ENCODE measurements around the gene CTDSP2. TPM values are rescaled to one million over a fixed set of nuclear protein-coding genes. Genes with fewer than 3 reads are reported as not detected.

Gene CTDSP2
- polyA plus RNA-seq, 1 of the 3 experiments (the other 2 are of a cell fraction), result 119 TPM

DNA sequence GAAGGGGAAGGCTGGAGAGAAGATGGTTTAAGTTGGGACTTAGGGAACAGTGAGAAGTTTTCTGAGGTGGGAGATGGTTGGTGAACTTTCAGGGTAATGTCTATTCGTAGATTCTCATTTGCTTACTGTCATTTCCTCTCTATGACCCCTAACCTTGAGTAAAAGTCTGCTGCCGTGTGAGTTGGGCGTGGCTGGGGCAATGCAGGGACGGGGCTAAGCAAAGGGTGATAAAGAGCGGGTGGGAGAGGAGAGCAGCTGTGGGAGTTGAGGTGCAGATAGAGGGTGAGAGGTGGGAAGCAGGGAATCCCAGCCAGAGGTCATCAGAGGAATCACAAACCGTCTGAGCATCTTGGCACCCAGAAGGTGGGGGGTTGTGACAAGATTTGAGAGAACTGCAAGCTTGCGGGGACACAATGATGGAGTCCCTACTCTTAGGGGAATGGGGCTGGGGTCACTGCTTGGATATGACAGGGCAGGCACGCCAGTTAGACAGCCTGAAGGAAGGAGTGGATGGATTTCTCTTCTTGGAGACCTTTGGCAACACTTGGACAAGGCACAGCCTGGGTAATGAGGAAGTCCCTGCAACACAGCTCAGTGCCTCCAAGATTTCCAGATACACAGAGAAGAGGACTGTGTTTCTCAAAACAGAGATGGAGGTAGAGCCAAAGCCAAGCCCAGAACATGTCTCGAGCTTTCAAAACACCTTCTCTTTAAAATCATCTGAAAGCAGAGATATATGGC lies 45.9 kb upstream of the CTDSP2 start:
- TF ChIP-seq, protein P1, sequence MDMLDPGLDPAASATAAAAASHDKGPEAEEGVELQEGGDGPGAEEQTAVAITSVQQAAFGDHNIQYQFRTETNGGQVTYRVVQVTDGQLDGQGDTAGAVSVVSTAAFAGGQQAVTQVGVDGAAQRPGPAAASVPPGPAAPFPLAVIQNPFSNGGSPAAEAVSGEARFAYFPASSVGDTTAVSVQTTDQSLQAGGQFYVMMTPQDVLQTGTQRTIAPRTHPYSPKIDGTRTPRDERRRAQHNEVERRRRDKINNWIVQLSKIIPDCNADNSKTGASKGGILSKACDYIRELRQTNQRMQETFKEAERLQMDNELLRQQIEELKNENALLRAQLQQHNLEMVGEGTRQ (IDR thresholded peaks at IDR 0.05; ENCODE audit: borderline replicate concordance, low read depth, low read length), result no peak
- no peak overlapping the region for H3K4me3 ChIP-seq (ENCODE audit: low read depth in 2 of 2, low read length in 1 of 2)
- H3K9me2 ChIP-seq, result no peaks in the 10 kb centered on the region
- peaks cover 41% of the 10 kb centered on the region for H3F3A ChIP-seq (replicated peaks; ENCODE audit: insufficient read depth)
- no peaks in the 10 kb centered on the region for H4K20me1 ChIP-seq (ENCODE audit: insufficient read depth)
- H3K9ac ChIP-seq, result no peak overlapping the region
- H3K4me1 ChIP-seq (ENCODE audit: control insufficient read depth in 1 of 2, insufficient read depth in 2 of 2, low read depth in 1 of 2, low read length in 1 of 2), result peaks cover 83 to 85% of the 10 kb centered on the region in 2 experiments
- no peak for DNase-seq
- CTCF ChIA-PET, result interaction anchor here (0.7 to 10.3 kb wide), 3 partner anchors 12 to 59 kb away, joined by 3 to 67 read pairs (median 44); partner anchors contain the start of gene CTDSP2
- no peaks in the 10 kb centered on the region for H3K36me3 ChIP-seq (replicated peaks in 1 of 2; ENCODE audit: control insufficient read depth in 1 of 2, insufficient read depth in 2 of 2, low read length in 1 of 2)
- POLR2A ChIA-PET, result interaction anchor here (5.4 kb wide), 1 partner anchor 46 kb away, joined by 52 read pairs; the partner anchor contains the start of gene CTDSP2
- no peak overlapping the region for H2AFZ ChIP-seq (ENCODE audit: low read depth)
- 88% methylated on average over 9 of the region's 9 CpGs for WGBS (ENCODE audit: low lambda C conversion rate)
- peak overlapping the region; percentile 88; the same call in 1 of the 2 replicates for H3K4me2 ChIP-seq
- H3K27me3 ChIP-seq (ENCODE audit: insufficient read depth), result no peaks in the 10 kb centered on the region
- H3K9me3 ChIP-seq, result no peaks in the 10 kb centered on the region
- peak overlapping the region; percentile 97 to 99 for H3K27ac ChIP-seq (ENCODE audit: low read depth in 2 of 2, low read length in 1 of 2)
- peaks cover 8% of the 10 kb centered on the region; the same call in 1 of the 2 replicates for H3K79me2 ChIP-seq (ENCODE audit: insufficient read depth)

DNA sequence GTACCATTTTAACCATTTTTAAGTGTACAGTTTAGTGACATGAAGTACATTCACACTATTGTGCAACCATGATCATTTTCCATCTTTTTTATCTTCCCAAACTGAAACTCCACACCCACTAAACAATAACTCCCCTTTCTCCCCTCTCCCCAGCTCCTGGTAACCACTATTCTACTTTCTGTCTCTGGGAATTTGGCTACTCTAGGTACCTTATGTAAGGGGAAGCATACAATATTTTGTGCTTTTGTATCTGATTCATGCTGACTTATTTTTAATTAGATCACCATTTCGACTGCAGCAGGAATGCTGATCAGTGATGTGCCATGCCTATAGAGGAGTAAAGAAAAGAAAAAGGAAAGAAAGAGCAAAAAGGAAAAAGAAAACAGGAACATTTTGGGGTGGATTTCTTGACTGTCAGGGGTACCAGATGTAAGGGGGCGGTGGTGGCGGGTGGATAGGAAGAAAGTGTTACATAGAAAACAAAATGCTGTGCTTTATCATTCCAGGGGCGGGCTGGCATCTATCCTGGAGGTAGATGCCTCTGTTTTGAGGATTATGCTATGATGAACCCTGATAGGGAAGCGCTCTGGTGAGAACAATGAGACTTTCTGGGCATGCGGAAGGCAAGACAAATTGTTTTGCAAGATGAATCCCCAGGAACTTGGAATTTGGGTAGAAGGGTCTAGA lies 45.2 kb upstream of the CTDSP2 start:
- peaks cover 43% of the 10 kb centered on the region for H3F3A ChIP-seq (replicated peaks; ENCODE audit: insufficient read depth)
- H3K9me2 ChIP-seq, result no peaks in the 10 kb centered on the region
- no peaks in the 10 kb centered on the region for H3K27me3 ChIP-seq (ENCODE audit: insufficient read depth)
- no peak overlapping the region for H2AFZ ChIP-seq (ENCODE audit: low read depth)
- WGBS (ENCODE audit: low lambda C conversion rate), result 74% methylated on average over 6 of the region's 6 CpGs
- H3K4me1 ChIP-seq (ENCODE audit: control insufficient read depth in 1 of 2, insufficient read depth in 2 of 2, low read depth in 1 of 2, low read length in 1 of 2), result peaks cover 78 to 80% of the 10 kb centered on the region in 2 experiments
- no peaks in the 10 kb centered on the region for H4K20me1 ChIP-seq (ENCODE audit: insufficient read depth)
- H3K79me2 ChIP-seq (ENCODE audit: insufficient read depth), result peaks cover 8% of the 10 kb centered on the region; the same call in 1 of the 2 replicates
- peak overlapping the region; percentile 97 to 99 for H3K27ac ChIP-seq (ENCODE audit: low read depth in 2 of 2, low read length in 1 of 2)
- no peaks in the 10 kb centered on the region for H3K9me3 ChIP-seq
- no peaks in the 10 kb centered on the region for H3K36me3 ChIP-seq (replicated peaks in 1 of 2; ENCODE audit: control insufficient read depth in 1 of 2, insufficient read depth in 2 of 2, low read length in 1 of 2)
- H3K4me3 ChIP-seq (ENCODE audit: low read depth in 2 of 2, low read length in 1 of 2), result no peak overlapping the region
- ChIA-PET CTCF (interaction anchor here (6.1 kb wide), 1 partner anchor 59 kb away, joined by 44 read pairs; no protein-coding TSS in a partner anchor), POLR2A (no interaction called here)
- peak overlapping the region; percentile 27; the same call in 1 of the 2 replicates for H3K4me2 ChIP-seq
- H3K9ac ChIP-seq, result no peak overlapping the region
- no peak for DNase-seq
- TF ChIP-seq RAD21 (IDR thresholded peaks at IDR 0.05; ENCODE audit: low read length), result no peak
- no peak for TF ChIP-seq GABPA (IDR thresholded peaks at IDR 0.05; ENCODE audit: low read depth)
- TF ChIP-seq TEAD4 (IDR thresholded peaks at IDR 0.05; ENCODE audit: borderline replicate concordance, insufficient read depth), result no peak
- TF ChIP-seq ELF1 (IDR thresholded peaks at IDR 0.05), result no peak
- TF ChIP-seq, protein P2, sequence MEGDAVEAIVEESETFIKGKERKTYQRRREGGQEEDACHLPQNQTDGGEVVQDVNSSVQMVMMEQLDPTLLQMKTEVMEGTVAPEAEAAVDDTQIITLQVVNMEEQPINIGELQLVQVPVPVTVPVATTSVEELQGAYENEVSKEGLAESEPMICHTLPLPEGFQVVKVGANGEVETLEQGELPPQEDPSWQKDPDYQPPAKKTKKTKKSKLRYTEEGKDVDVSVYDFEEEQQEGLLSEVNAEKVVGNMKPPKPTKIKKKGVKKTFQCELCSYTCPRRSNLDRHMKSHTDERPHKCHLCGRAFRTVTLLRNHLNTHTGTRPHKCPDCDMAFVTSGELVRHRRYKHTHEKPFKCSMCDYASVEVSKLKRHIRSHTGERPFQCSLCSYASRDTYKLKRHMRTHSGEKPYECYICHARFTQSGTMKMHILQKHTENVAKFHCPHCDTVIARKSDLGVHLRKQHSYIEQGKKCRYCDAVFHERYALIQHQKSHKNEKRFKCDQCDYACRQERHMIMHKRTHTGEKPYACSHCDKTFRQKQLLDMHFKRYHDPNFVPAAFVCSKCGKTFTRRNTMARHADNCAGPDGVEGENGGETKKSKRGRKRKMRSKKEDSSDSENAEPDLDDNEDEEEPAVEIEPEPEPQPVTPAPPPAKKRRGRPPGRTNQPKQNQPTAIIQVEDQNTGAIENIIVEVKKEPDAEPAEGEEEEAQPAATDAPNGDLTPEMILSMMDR (IDR thresholded peaks at IDR 0.05), result no peak
- TF ChIP-seq SIN3A (IDR thresholded peaks at IDR 0.05; ENCODE audit: borderline replicate concordance, low read depth, low read length), result no peak
- TF ChIP-seq, protein P3, sequence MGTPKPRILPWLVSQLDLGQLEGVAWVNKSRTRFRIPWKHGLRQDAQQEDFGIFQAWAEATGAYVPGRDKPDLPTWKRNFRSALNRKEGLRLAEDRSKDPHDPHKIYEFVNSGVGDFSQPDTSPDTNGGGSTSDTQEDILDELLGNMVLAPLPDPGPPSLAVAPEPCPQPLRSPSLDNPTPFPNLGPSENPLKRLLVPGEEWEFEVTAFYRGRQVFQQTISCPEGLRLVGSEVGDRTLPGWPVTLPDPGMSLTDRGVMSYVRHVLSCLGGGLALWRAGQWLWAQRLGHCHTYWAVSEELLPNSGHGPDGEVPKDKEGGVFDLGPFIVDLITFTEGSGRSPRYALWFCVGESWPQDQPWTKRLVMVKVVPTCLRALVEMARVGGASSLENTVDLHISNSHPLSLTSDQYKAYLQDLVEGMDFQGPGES (IDR thresholded peaks at IDR 0.05; ENCODE audit: low read depth, low read length), result no peak
- TF ChIP-seq, protein P4, sequence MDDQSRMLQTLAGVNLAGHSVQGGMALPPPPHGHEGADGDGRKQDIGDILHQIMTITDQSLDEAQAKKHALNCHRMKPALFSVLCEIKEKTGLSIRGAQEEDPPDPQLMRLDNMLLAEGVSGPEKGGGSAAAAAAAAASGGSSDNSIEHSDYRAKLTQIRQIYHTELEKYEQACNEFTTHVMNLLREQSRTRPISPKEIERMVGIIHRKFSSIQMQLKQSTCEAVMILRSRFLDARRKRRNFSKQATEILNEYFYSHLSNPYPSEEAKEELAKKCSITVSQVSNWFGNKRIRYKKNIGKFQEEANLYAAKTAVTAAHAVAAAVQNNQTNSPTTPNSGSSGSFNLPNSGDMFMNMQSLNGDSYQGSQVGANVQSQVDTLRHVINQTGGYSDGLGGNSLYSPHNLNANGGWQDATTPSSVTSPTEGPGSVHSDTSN (IDR thresholded peaks at IDR 0.05), result no peak
- no peak for TF ChIP-seq TAF1 (IDR thresholded peaks at IDR 0.05; ENCODE audit: borderline replicate concordance, low read depth, low read length)
- TF ChIP-seq RFX5 (IDR thresholded peaks at IDR 0.05; ENCODE audit: low read length), result no peak
- TF ChIP-seq SMC3 (IDR thresholded peaks at IDR 0.05; ENCODE audit: low read depth, low read length), result no peak
- TF ChIP-seq, protein P5, sequence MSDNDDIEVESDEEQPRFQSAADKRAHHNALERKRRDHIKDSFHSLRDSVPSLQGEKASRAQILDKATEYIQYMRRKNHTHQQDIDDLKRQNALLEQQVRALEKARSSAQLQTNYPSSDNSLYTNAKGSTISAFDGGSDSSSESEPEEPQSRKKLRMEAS (IDR thresholded peaks at IDR 0.05; ENCODE audit: low read depth), result no peak
- TF ChIP-seq EZH2phosphoT487 (IDR thresholded peaks at IDR 0.05; ENCODE audit: borderline replicate concordance, low read depth), result no peak
- no peak for TF ChIP-seq CHD2 (IDR thresholded peaks at IDR 0.05; ENCODE audit: low read length, partially characterized antibody)
